ENCODE results near the gene SOD2.

SOD2 gene

GRCh38 chr6:159728531-159728964 is 35.5 kb upstream of the SOD2 start (continued):
- no peak for TF ChIP-seq ZNF658 (tag by site-specific recombination; IDR thresholded peaks at IDR 0.05)
- TF ChIP-seq ZNF501 (tag by site-specific recombination; IDR thresholded peaks at IDR 0.05), result no peak
- no peak for TF ChIP-seq ZNF624 (tag by site-specific recombination; IDR thresholded peaks at IDR 0.05)
- no peak for TF ChIP-seq ZBTB21 (tag by site-specific recombination; IDR thresholded peaks at IDR 0.05)
- TF ChIP-seq ZNF837 (tag by site-specific recombination; IDR thresholded peaks at IDR 0.05), result no peak
- no peak for TF ChIP-seq ZNF354C (tag by site-specific recombination; IDR thresholded peaks at IDR 0.05; ENCODE audit: borderline replicate concordance, low read depth)
- no peak for TF ChIP-seq ZNF2 (tag by site-specific recombination; IDR thresholded peaks at IDR 0.05)

GRCh38 chr6:159727717-159728445 is 34.8 kb upstream of the SOD2 start:
- Histone ChIP-seq H3K9me3 (ENCODE audit: control insufficient read depth, insufficient read depth, low read depth, low read length) (no peaks in the 10 kb centered on the region), H3K27ac (ENCODE audit: extremely low read depth, low read depth, low read length) (peak overlapping the region; percentile 99), H3K4me1 (ENCODE audit: control insufficient read depth, insufficient read depth, low read length) (peaks cover 7% of the 10 kb centered on the region; the same call in 1 of the 2 replicates), H3K4me3 (ENCODE audit: low read depth, low read length) (peak overlapping the region; percentile 91), H3K36me3 (ENCODE audit: control insufficient read depth in 2 of 2, insufficient read depth in 1 of 2, low read length in 2 of 2) (peaks cover 9 to 36% of the 10 kb centered on the region in 2 experiments; a peak in 2 of 3 replicates)
- ChIA-PET POLR2A (interaction anchor here (1.1 to 6.8 kb wide), 9 partner anchors 9 to 106 kb away, joined by 3 to 115 read pairs (median 7); partner anchors contain the start of genes ACAT2, MRPL18, SOD2 and TCP1), CTCF (interaction anchor here (0.6 to 2.5 kb wide), 3 partner anchors 9 to 37 kb away, joined by 3 to 12 read pairs (median 3); no protein-coding TSS in a partner anchor)
- no peak for TF ChIP-seq OVOL3 (tag by site-specific recombination; IDR thresholded peaks at IDR 0.05)
- no peak for TF ChIP-seq ZNF707 (tag by site-specific recombination; IDR thresholded peaks at IDR 0.05)
- TF ChIP-seq ZNF239 (tag by site-specific recombination; IDR thresholded peaks at IDR 0.05), result no peak
- peak; percentile 29; the same call in 1 of the 2 replicates for TF ChIP-seq ZBTB8A (tag by site-specific recombination; IDR thresholded peaks at IDR 0.05)
- no peak for TF ChIP-seq ZSCAN16 (tag by site-specific recombination; IDR thresholded peaks at IDR 0.05)
- no peak for TF ChIP-seq GLIS1 (tag by site-specific recombination; IDR thresholded peaks at IDR 0.05)
- TF ChIP-seq ZNF404 (tag by site-specific recombination; IDR thresholded peaks at IDR 0.05), result no peak
- no peak for TF ChIP-seq GLI4 (tag by site-specific recombination; IDR thresholded peaks at IDR 0.05)
- no peak for TF ChIP-seq ZNF37A (tag by site-specific recombination; IDR thresholded peaks at IDR 0.05)
- peak; percentile 72 for TF ChIP-seq SP2 (tag by site-specific recombination; IDR thresholded peaks at IDR 0.05)
- TF ChIP-seq ZNF624 (tag by site-specific recombination; IDR thresholded peaks at IDR 0.05), result no peak
- TF ChIP-seq ZNF623 (tag by site-specific recombination; IDR thresholded peaks at IDR 0.05), result no peak
- no peak for TF ChIP-seq ZNF785 (tag by site-specific recombination; IDR thresholded peaks at IDR 0.05)
- TF ChIP-seq ZFP3 (tag by site-specific recombination; IDR thresholded peaks at IDR 0.05; ENCODE audit: low read depth), result no peak
- no peak for TF ChIP-seq BCL11A (tag by site-specific recombination; IDR thresholded peaks at IDR 0.05; ENCODE audit: low read depth)
- TF ChIP-seq ZNF777 (tag by site-specific recombination; IDR thresholded peaks at IDR 0.05; ENCODE audit: borderline replicate concordance), result no peak
- TF ChIP-seq ZNF248 (tag by site-specific recombination; IDR thresholded peaks at IDR 0.05), result no peak
- no peak for TF ChIP-seq ZNF302 (tag by site-specific recombination; IDR thresholded peaks at IDR 0.05; ENCODE audit: low read depth)
- TF ChIP-seq ZFHX2 (tag by site-specific recombination; conservative IDR thresholded peaks at IDR 0.05), result no peak; the same call in 1 of the 2 replicates
- no peak for TF ChIP-seq PRDM4 (tag by site-specific recombination; IDR thresholded peaks at IDR 0.05)
- TF ChIP-seq KLF16 (tag by site-specific recombination; IDR thresholded peaks at IDR 0.05), result peak; percentile 52; the same call in 1 of the 2 replicates
- TF ChIP-seq BCL11B (tag by site-specific recombination; IDR thresholded peaks at IDR 0.05; ENCODE audit: low read depth), result 0 out of 2 replicates have a peak, but pooled peaks have one; percentile 19
- TF ChIP-seq ZNF571 (tag by site-specific recombination; IDR thresholded peaks at IDR 0.05), result no peak
- TF ChIP-seq PBX3 (CRISPR knock-in tag; IDR thresholded peaks at IDR 0.05), result no peak
- TF ChIP-seq ZNF610 (tag by site-specific recombination; IDR thresholded peaks at IDR 0.05; ENCODE audit: borderline replicate concordance), result peak; percentile 49; the same call in 1 of the 2 replicates
- no peak for TF ChIP-seq ZNF292 (tag by site-specific recombination; IDR thresholded peaks at IDR 0.05; ENCODE audit: borderline replicate concordance, low read depth)
- no peak for TF ChIP-seq ZSCAN18 (tag by site-specific recombination; IDR thresholded peaks at IDR 0.05)
- no peak for TF ChIP-seq KLF7 (tag by site-specific recombination; IDR thresholded peaks at IDR 0.05; ENCODE audit: borderline replicate concordance)
